ENCODE measurements around the gene SNAPC4. TPM values are rescaled to one million over a fixed set of nuclear protein-coding genes. Genes with fewer than 3 reads are reported as not detected.

Gene SNAPC4
- total RNA-seq, 1 experiment from 2014 or later, result 7.5 TPM

DNA sequence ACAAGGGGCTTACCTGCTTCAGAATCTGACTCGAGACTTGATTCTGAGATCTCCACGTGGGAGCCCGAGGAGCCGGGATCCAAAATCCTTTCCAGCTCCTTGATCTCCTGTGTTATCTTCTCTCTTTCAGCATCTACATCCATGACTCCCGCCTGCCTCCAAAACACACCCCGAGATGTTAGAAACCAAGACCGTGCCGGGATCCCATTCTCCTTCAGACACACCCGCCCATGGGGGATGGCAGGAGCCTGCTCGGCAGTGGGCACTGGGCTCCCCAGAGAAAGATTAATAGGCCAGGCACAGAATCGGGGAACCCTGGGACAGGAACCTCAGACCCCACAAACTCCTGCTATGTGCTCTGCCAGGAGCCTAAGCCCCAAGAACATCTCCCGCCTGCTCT is 1.7 kb downstream of the SNAPC4 start:
- no peaks in the 10 kb centered on the region for H3K9me2 ChIP-seq (replicated peaks; ENCODE audit: low read length)
- no peak overlapping the region for H2AFZ ChIP-seq (ENCODE audit: low read length)
- DNase-seq (no peak), ATAC-seq (no peak)
- peak overlapping the region; percentile 94 for H3K4me2 ChIP-seq (ENCODE audit: low read length)
- peaks cover 7% of the 10 kb centered on the region for H3K36me3 ChIP-seq (ENCODE audit: low read depth, low read length)
- H3K9me3 ChIP-seq (ENCODE audit: low read length), result no peaks in the 10 kb centered on the region
- peak overlapping the region; percentile 82; the same call in 1 of the 2 replicates for H3K9ac ChIP-seq (ENCODE audit: low read length)
- peaks cover 12% of the 10 kb centered on the region for H3K4me1 ChIP-seq (ENCODE audit: insufficient read depth, low read length)
- H3K4me3 ChIP-seq (ENCODE audit: low read length), result peak overlapping the region; percentile 91; the same call in 1 of the 2 replicates
- no peaks in the 10 kb centered on the region for H4K20me1 ChIP-seq (ENCODE audit: low read length)
- BruUV-seq (replicated peaks), result no TSS peak
- no peaks in the 10 kb centered on the region for H3K27me3 ChIP-seq (ENCODE audit: low read length)
- ChIA-PET CTCF (interaction anchor here (1.4 kb wide), 1 partner anchor 52 kb away, joined by 3 read pairs; no protein-coding TSS in a partner anchor), POLR2A (ENCODE audit: unreplicated experiment) (no interaction called here)
- no peak overlapping the region for H3K27ac ChIP-seq (ENCODE audit: low read length)
- peaks cover 23% of the 10 kb centered on the region for H3K79me2 ChIP-seq (ENCODE audit: low read length)
- H3F3A ChIP-seq (ENCODE audit: low read length, unreplicated experiment), result no peaks in the 10 kb centered on the region
- TF ChIP-seq EZH2phosphoT487 (IDR thresholded peaks at IDR 0.05; ENCODE audit: borderline replicate concordance, low read length), result no peak
- no peak for TF ChIP-seq EZH2 (IDR thresholded peaks at IDR 0.05; ENCODE audit: low read length, unreplicated experiment)
- TF ChIP-seq CTCF (conservative IDR thresholded peaks at IDR 0.05; ENCODE audit: low read depth, low read length), result no peak
- intact Hi-C loops (cut with micrococcal nuclease), result no loop called here

DNA sequence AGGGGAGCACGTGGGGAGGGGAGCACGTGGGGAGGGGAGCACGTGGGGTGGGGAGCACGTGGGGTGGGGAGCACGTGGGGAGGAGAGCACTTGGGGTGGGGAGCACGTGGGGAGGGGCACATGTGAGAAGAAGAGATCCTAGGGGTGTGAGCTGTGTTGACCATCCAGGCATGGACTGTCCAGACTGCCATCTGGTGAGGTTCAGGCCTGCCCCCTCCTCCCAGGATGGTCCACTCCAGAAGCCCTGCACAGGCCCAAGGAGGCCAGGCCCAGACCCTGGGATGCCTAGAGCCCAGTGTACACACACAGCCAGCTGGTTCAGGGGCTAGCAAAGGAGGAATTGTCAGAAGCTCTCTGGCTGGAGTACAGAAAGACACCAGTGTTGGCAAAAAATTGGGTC is 2.3 kb downstream of the SNAPC4 start:
- Histone ChIP-seq H3K9ac (ENCODE audit: low read length) (no peak overlapping the region), H3K36me3 (ENCODE audit: low read depth, low read length) (peaks cover 7% of the 10 kb centered on the region), H3K9me2 (replicated peaks; ENCODE audit: low read length) (no peaks in the 10 kb centered on the region), H3F3A (ENCODE audit: low read length, unreplicated experiment) (no peaks in the 10 kb centered on the region), H3K4me3 (ENCODE audit: low read length) (no peak overlapping the region), H2AFZ (ENCODE audit: low read length) (no peak overlapping the region), H3K79me2 (ENCODE audit: low read length) (peaks cover 23% of the 10 kb centered on the region), H3K27me3 (ENCODE audit: low read length) (no peaks in the 10 kb centered on the region), H3K4me2 (ENCODE audit: low read length) (no peak overlapping the region), H3K9me3 (ENCODE audit: low read length) (no peaks in the 10 kb centered on the region), H3K27ac (ENCODE audit: low read length) (no peak overlapping the region), H4K20me1 (ENCODE audit: low read length) (no peaks in the 10 kb centered on the region), H3K4me1 (ENCODE audit: insufficient read depth, low read length) (peaks cover 12% of the 10 kb centered on the region)
- TF ChIP-seq EZH2phosphoT487 (IDR thresholded peaks at IDR 0.05; ENCODE audit: borderline replicate concordance, low read length) (no peak), EZH2 (IDR thresholded peaks at IDR 0.05; ENCODE audit: low read length, unreplicated experiment) (no peak), CTCF (conservative IDR thresholded peaks at IDR 0.05; ENCODE audit: low read depth, low read length) (no peak)
- POLR2A ChIA-PET (ENCODE audit: unreplicated experiment), result no interaction called here
- ATAC-seq (no peak), DNase-seq (no peak)
- BruUV-seq (replicated peaks), result no TSS peak
- intact Hi-C loops (cut with micrococcal nuclease), result no loop called here
- CTCF ChIA-PET, result no interaction called here

GRCh38 chr9:136396219-136396515 is 3.8 kb downstream of the SNAPC4 start:
- Histone ChIP-seq H3K27me3 (ENCODE audit: low read length) (no peaks in the 10 kb centered on the region), H3K4me3 (ENCODE audit: low read length) (no peak overlapping the region), H3K9me3 (ENCODE audit: low read length) (no peaks in the 10 kb centered on the region), H2AFZ (ENCODE audit: low read length) (no peak overlapping the region), H3K27ac (ENCODE audit: low read length) (no peak overlapping the region), H3K4me2 (ENCODE audit: low read length) (no peak overlapping the region), H3K9me2 (replicated peaks; ENCODE audit: low read length) (no peaks in the 10 kb centered on the region), H3K4me1 (ENCODE audit: insufficient read depth, low read length) (peaks cover 12% of the 10 kb centered on the region), H3F3A (ENCODE audit: low read length, unreplicated experiment) (no peaks in the 10 kb centered on the region), H4K20me1 (ENCODE audit: low read length) (no peaks in the 10 kb centered on the region), H3K9ac (ENCODE audit: low read length) (no peak overlapping the region), H3K79me2 (ENCODE audit: low read length) (peaks cover 23% of the 10 kb centered on the region), H3K36me3 (ENCODE audit: low read depth, low read length) (peaks cover 7% of the 10 kb centered on the region)
- ATAC-seq, result peak; percentile 6; the same call in 1 of the 2 replicates
- DNase-seq, result no peak
- ChIA-PET POLR2A (ENCODE audit: unreplicated experiment) (interaction anchor here (1.0 kb wide), 1 partner anchor 33 kb away, joined by 6 read pairs; no protein-coding TSS in a partner anchor), CTCF (no interaction called here)
- TF ChIP-seq EZH2 (IDR thresholded peaks at IDR 0.05; ENCODE audit: low read length, unreplicated experiment) (no peak), CTCF (conservative IDR thresholded peaks at IDR 0.05; ENCODE audit: low read depth, low read length) (no peak), EZH2phosphoT487 (IDR thresholded peaks at IDR 0.05; ENCODE audit: borderline replicate concordance, low read length) (no peak)
- no TSS peak for BruUV-seq (replicated peaks)
- intact Hi-C loops (cut with micrococcal nuclease), result no loop called here
